OCI-LY1 (cell line): Measurements from ENCODE around the gene JAKMIP1.

Source experiments
- CTCF ChIP-seq: fragments of 200-600 bp; sonication (generic), shearing (Covaris generic); IDR thresholded peaks from 2 replicates; pipeline ENCODE4 v1.5.1; 2017; ENCODE audit warnings: mild to moderate bottlenecking, antibody characterized with exemption, low read length, moderate library complexity, mixed read lengths
- EZH2 ChIP-seq: fragments of 200-600 bp; sonication (generic), shearing (Covaris generic); IDR thresholded peaks from 2 replicates; pipeline ENCODE4 v1.8.0; 2017; ENCODE audit warnings: borderline replicate concordance, mixed run types, mild to moderate bottlenecking, antibody characterized with exemption, low read length, moderate library complexity, mixed read lengths

- TF ChIP-seq CTCF (no peak), EZH2 (no peak)
Observed at GRCh38 chr4:6046526-6047129, 153.7 kb downstream of the JAKMIP1 start.
